K562 (cell line): ENCODE data around the gene ALDOB. TPM values are rescaled to one million over a fixed set of nuclear protein-coding genes. Genes with fewer than 3 reads are reported as not detected.
"Not testable (repeated sequence)": the region's sequence is repeated elsewhere in the genome, so short reads cannot be mapped to it uniquely, and the experiment has no call there.

Experiments
- ATAC-seq: fragments of 200-7000 bp; cut with Tn5 transposase; 3 replicates; pipeline ENCODE4 v1.9.1; 2020; ENCODE audit warnings: moderate library complexity
- BruUV-seq: library from RNA; stranded (reverse); fragments of 400-500 nt; replicated peaks from 2 replicates; lab custom pipeline; 2021; lab: Mats Ljungman, UMichigan
- CTCF ChIA-PET: fragments of 300-600 bp; formaldehyde crosslinking; extraction: SDS; loops from one replicate; lab custom pipeline; 2021; ENCODE audit warnings: low intra/inter-chr PET ratio; lab: Yijun Ruan, JAX
- POLR2A ChIA-PET: fragments of 300-600, 350-650 bp; sonication (Branson Sonifier 250); formaldehyde crosslinking; extraction: SDS; loops from one replicate; lab custom pipeline; 2021; ENCODE audit warnings: antibody characterized with exemption, inconsistent platforms; lab: Yijun Ruan, JAX
- DNase-seq, 4 experiments: peaks; one replicate each; pipeline versions ENCODE4 v3.0.0 to v3.0.0-alpha.2; 2011 to 2018; ENCODE audit warnings: low spot score in 3 of 4, mixed read lengths in 3 of 4; ENCODE audit errors: extremely low read depth in 1 of 4
- FAIRE-seq: peaks from 2 replicates; lab custom pipeline; 2011; peaks lifted over from hg19 to GRCh38; lab: Jason Lieb, UNC
- H2AFZ ChIP-seq: 2 replicates; pipeline ENCODE4 v1.6.0; 2011; ENCODE audit warnings: low read depth, low read length, control low read depth, inconsistent platforms
- H3K27ac ChIP-seq: fragments of 200-600 bp; 3 replicates; pipeline ENCODE4 v1.8.0; 2011; ENCODE audit warnings: low read depth, mild to moderate bottlenecking, control low read depth, inconsistent platforms, low read length, moderate library complexity, mixed read lengths; ENCODE audit errors: extremely low read depth
- H3K27me3 ChIP-seq, 2 experiments: fragments of 300-600 bp in 1 of 2; 2 replicates in 1 of 2; 3 replicates in 1 of 2; pipeline versions ENCODE4 v1.6.0 to v1.8.0; 2011; ENCODE audit warnings: inconsistent platforms in 2 of 2, low read length in 2 of 2, mild to moderate bottlenecking in 1 of 2, mixed read lengths in 1 of 2, moderate library complexity in 1 of 2; ENCODE audit not compliant: control insufficient read depth in 2 of 2, insufficient read depth in 2 of 2
- H3K36me3 ChIP-seq: fragments of 300-600 bp; 3 replicates; pipeline ENCODE4 v1.8.0; 2011; ENCODE audit warnings: mild to moderate bottlenecking, low read length, inconsistent platforms; ENCODE audit not compliant: control insufficient read depth, insufficient read depth
- H3K4me1 ChIP-seq, 2 experiments: fragments of 200-600 bp in 1 of 2; replicated peaks in 1 of 2; 2 replicates in 1 of 2; 3 replicates in 1 of 2; pipeline versions ENCODE4 v1.5.1 to v1.8.0; 2011; ENCODE audit warnings: inconsistent platforms in 2 of 2, low read length in 2 of 2, mild to moderate bottlenecking in 1 of 2, mixed read lengths in 1 of 2, moderate library complexity in 1 of 2; ENCODE audit not compliant: control insufficient read depth in 2 of 2, insufficient read depth in 2 of 2
- H3K4me2 ChIP-seq: 2 replicates; pipeline ENCODE4 v1.6.1; 2011; ENCODE audit warnings: low read length, control low read depth, inconsistent platforms, mixed read lengths; ENCODE audit not compliant: insufficient read depth
- H3K4me3 ChIP-seq: fragments of 200-600 bp; sonication (generic), shearing (Covaris generic); 2 replicates; pipeline ENCODE4 v1.5.1; 2016; ENCODE audit warnings: control low read depth, inconsistent platforms
- H3K79me2 ChIP-seq: fragments of 200-600 bp; 3 replicates; pipeline ENCODE4 v1.8.0; 2011; ENCODE audit warnings: low read length, inconsistent platforms; ENCODE audit not compliant: control insufficient read depth, insufficient read depth
- H3K9ac ChIP-seq, 2 experiments: 2 replicates each; pipeline versions ENCODE4 v1.6.0 to v1.6.1; 2011; ENCODE audit warnings: low read depth in 2 of 2, low read length in 2 of 2, control low read depth in 1 of 2, inconsistent platforms in 1 of 2, mild to moderate bottlenecking in 1 of 2, mixed read lengths in 1 of 2; ENCODE audit not compliant: insufficient read depth in 1 of 2
- H3K9me1 ChIP-seq: one replicate; pipeline ENCODE4 v1.6.0; 2011; ENCODE audit warnings: inconsistent platforms, mild to moderate bottlenecking, low read length, moderate library complexity; ENCODE audit not compliant: control insufficient read depth, insufficient read depth
- H3K9me3 ChIP-seq: replicated peaks from 2 replicates; pipeline ENCODE4 v1.5.1; 2011; ENCODE audit warnings: low read depth, low read length, inconsistent platforms; ENCODE audit not compliant: control insufficient read depth, insufficient read depth
- H4K20me1 ChIP-seq: replicated peaks from 2 replicates; pipeline ENCODE4 v1.6.1; 2011; ENCODE audit warnings: low read length, inconsistent platforms, mixed read lengths; ENCODE audit not compliant: control insufficient read depth, insufficient read depth
- CBX3 ChIP-seq, 2 experiments: IDR thresholded peaks; 1 replicate in 1 of 2; 2 replicates in 1 of 2; pipeline ENCODE4 v1.6.1; 2012; ENCODE audit warnings: inconsistent platforms in 2 of 2, low read length in 2 of 2, borderline replicate concordance in 1 of 2, control low read depth in 1 of 2
- CBX5 ChIP-seq: IDR thresholded peaks from 2 replicates; pipeline ENCODE4 v1.6.1; 2014; ENCODE audit warnings: low read depth, borderline replicate concordance
- TRIM28 ChIP-seq: fragments of 450-650 bp; IDR thresholded peaks from 2 replicates; pipeline ENCODE4 v1.6.1; 2017
- ZBTB33 ChIP-seq: sonication (generic); formaldehyde crosslinking; IDR thresholded peaks from 2 replicates; pipeline ENCODE4 v1.8.1; 2023; ENCODE audit warnings: mild to moderate bottlenecking, missing genetic modification reagents
- WGBS: fragments of 100-300 bp; shearing (Covaris generic); methylation state at CpG from one replicate; pipeline ENCODE4 v1.1.6; 2016; ENCODE audit warnings: low coverage, mixed read lengths; ENCODE audit not compliant: insufficient coverage; ENCODE audit errors: missing lambda C conversion rate; 5-methylcytosine and 5-hydroxymethylcytosine counted together
- in situ Hi-C: fragments of 300-500 bp; cut with MboI; formaldehyde crosslinking; loops from 4 replicates; pipeline ENCODE4 v1.15.0; 2018; ENCODE audit warnings: inconsistent platforms, mixed read lengths
- intact Hi-C: fragments of 100-400 bp; cut with micrococcal nuclease; formaldehyde crosslinking; loops from 2 replicates; pipeline ENCODE4 v1.14.2; 2022
- polyA plus RNA-seq, 8 experiments: library from polyadenylated mRNA; depleted of rRNA in 4 of 8; stranded (reverse) in 5 of 8; unstranded in 3 of 8; fragments of >200 nt; fragmentation: Nextera tagmentation in 2 of 8; fragmentation: Illumina TruSeq in 1 of 8; extraction: Ambion mirVana in 2 of 8; extraction: Trizol in 1 of 8; gene quantifications; 2 replicates each; pipeline versions ENCODE4 v1.2.1 to v1.2.3, GENCODE V29; 2011 to 2014; ENCODE audit warnings: inconsistent platforms in 1 of 8, missing spikeins in 1 of 8
- total RNA-seq, 7 experiments: library from RNA; depleted of rRNA in 6 of 7; stranded (reverse); fragments of >200 nt in 6 of 7; fragmentation: Illumina TruSeq in 2 of 7; extraction: Trizol in 2 of 7; gene quantifications; 2 replicates each; pipeline versions ENCODE4 v1.2.1 to v1.2.3, GENCODE V29; 2011 to 2021; ENCODE audit warnings: low replicate concordance in 1 of 7

ALDOB gene
- total and polyA plus RNA-seq, 9 of the 15 experiments (the other 6 are each of a cell fraction or from before 2014, with no cell fraction given), result 0.80 TPM; not detected in 8

GRCh38 chr9:101384873-101385536, 50.6 kb downstream of the ALDOB start, which contains the start of gene BAAT:
Gene BAAT, minus strand, starts transcription at chr9:101385006. Its CDS starts 13,602 bp downstream, at chr9:101371404.
- BruUV-seq, H3K27me3 ChIP-seq, FAIRE-seq, H3K9me1 ChIP-seq, H3K27ac ChIP-seq, DNase-seq, H3K4me1 ChIP-seq, H3K9me3 ChIP-seq, H3K79me2 ChIP-seq, POLR2A ChIA-PET, H2AFZ ChIP-seq, H4K20me1 ChIP-seq, H3K9ac ChIP-seq, CTCF ChIA-PET, intact Hi-C loops, in situ Hi-C loops, ATAC-seq, H3K4me2 ChIP-seq, H3K4me3 ChIP-seq: not testable (repeated sequence)
- TF ChIP-seq TRIM28, result peak; percentile 82
- TF ChIP-seq ZBTB33, result peak; percentile 79
- TF ChIP-seq CBX5, result peak; percentile 74; the same call in 1 of the 2 replicates
- peak in 1 of 2 experiments; percentile 88; a peak in 1 of 3 replicates for TF ChIP-seq CBX3 (IDR thresholded peaks at IDR 0.05; ENCODE audit: borderline replicate concordance in 1 of 2, low read length in 2 of 2)
- peaks cover 33% of the 10 kb centered on the region for H3K36me3 ChIP-seq
- 93% methylated on average over 11 of the region's 11 CpGs for WGBS
